ENCODE data around the gene SLC9A9.

DNA sequence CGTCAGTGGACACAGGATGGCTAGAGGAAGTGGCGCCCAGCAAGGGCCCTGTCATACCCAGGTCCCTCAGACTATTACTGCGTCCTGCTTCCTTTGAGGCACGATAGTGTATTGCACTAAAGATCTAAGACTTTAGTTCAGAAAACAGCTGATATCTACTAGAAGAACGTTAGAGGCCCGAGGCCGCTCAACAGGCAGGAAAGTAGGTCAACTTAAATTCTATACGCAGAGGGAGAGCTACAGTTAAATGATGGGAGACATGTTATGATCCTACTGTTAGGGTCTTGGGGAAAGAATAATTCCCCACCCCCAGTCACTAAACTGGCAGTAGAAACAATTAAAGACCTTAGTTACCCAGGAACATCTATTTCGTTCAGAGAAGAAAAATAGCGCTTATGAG, 410.9 kb downstream of the SLC9A9 start:
- TF ChIP-seq, protein P1, sequence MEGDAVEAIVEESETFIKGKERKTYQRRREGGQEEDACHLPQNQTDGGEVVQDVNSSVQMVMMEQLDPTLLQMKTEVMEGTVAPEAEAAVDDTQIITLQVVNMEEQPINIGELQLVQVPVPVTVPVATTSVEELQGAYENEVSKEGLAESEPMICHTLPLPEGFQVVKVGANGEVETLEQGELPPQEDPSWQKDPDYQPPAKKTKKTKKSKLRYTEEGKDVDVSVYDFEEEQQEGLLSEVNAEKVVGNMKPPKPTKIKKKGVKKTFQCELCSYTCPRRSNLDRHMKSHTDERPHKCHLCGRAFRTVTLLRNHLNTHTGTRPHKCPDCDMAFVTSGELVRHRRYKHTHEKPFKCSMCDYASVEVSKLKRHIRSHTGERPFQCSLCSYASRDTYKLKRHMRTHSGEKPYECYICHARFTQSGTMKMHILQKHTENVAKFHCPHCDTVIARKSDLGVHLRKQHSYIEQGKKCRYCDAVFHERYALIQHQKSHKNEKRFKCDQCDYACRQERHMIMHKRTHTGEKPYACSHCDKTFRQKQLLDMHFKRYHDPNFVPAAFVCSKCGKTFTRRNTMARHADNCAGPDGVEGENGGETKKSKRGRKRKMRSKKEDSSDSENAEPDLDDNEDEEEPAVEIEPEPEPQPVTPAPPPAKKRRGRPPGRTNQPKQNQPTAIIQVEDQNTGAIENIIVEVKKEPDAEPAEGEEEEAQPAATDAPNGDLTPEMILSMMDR (IDR thresholded peaks at IDR 0.05; ENCODE audit: low read length) = no peak
- TF ChIP-seq EZH2phosphoT487 (IDR thresholded peaks at IDR 0.05; ENCODE audit: low read length) = no peak
- no peak for TF ChIP-seq EZH2 (optimal IDR thresholded peaks at IDR 0.05; ENCODE audit: low read depth, low read length)
